Liver (tissue), 9 donors: Measurements from ENCODE around the gene SYMPK. TPM values are rescaled to one million over a fixed set of nuclear protein-coding genes. Genes with fewer than 3 reads are reported as not detected.
"Not testable (repeated sequence)": the region's sequence is repeated elsewhere in the genome, so short reads cannot be mapped to it uniquely, and the experiment has no call there.

Experiments
- DNase-seq: peaks from one replicate; pipeline ENCODE4 v3.0.0-alpha.2; 2017; ENCODE audit warnings: low spot score
- H3K27ac ChIP-seq, 2 donors: one replicate each; pipeline ENCODE4 v1.7.0; 2013; ENCODE audit warnings: inconsistent platforms in 2 of 2, low read length in 2 of 2, control low read depth in 1 of 2, low read depth in 1 of 2, mild to moderate bottlenecking in 1 of 2
- H3K27me3 ChIP-seq, 4 donors: one replicate each; pipeline versions ENCODE4 v1.6.1 to v1.7.0; 2013; ENCODE audit warnings: low read length in 3 of 4, inconsistent platforms in 1 of 4, mild to moderate bottlenecking in 1 of 4, moderate library complexity in 1 of 4; ENCODE audit not compliant: control insufficient read depth in 4 of 4, insufficient read depth in 4 of 4
- H3K36me3 ChIP-seq, 4 donors: one replicate each; pipeline versions ENCODE4 v1.6.1 to v1.7.0; 2013; ENCODE audit warnings: low read length in 3 of 4, mild to moderate bottlenecking in 3 of 4, low read depth in 1 of 4, moderate library complexity in 1 of 4; ENCODE audit not compliant: control insufficient read depth in 4 of 4, insufficient read depth in 3 of 4
- H3K4me1 ChIP-seq, 4 donors: one replicate each; pipeline versions ENCODE4 v1.6.1 to v1.7.0; 2013; ENCODE audit warnings: low read length in 3 of 4, mild to moderate bottlenecking in 3 of 4, moderate library complexity in 1 of 4; ENCODE audit not compliant: control insufficient read depth in 4 of 4, insufficient read depth in 4 of 4
- H3K4me3 ChIP-seq, 3 donors: one replicate each; pipeline versions ENCODE4 v1.6.1 to v1.7.0; 2013; ENCODE audit warnings: low read length in 3 of 3, control low read depth in 1 of 3, low read depth in 1 of 3, mild to moderate bottlenecking in 1 of 3
- H3K9ac ChIP-seq, 2 donors: one replicate each; pipeline ENCODE4 v1.7.0; 2013; ENCODE audit warnings: low read length in 2 of 2, mild to moderate bottlenecking in 2 of 2, moderate library complexity in 2 of 2, control low read depth in 1 of 2, low read depth in 1 of 2
- H3K9me3 ChIP-seq, 4 donors: one replicate each; pipeline versions ENCODE4 v1.6.1 to v1.7.0; 2013; ENCODE audit warnings: low read length in 3 of 4; ENCODE audit not compliant: control insufficient read depth in 4 of 4
- EGR1 ChIP-seq, 2 donors: IDR thresholded peaks; 2 replicates each; pipeline ENCODE4 v1.6.1; 2016 to 2018; ENCODE audit warnings: antibody characterized with exemption in 2 of 2, low read depth in 2 of 2
- FOXA1 ChIP-seq: IDR thresholded peaks from 2 replicates; pipeline ENCODE4 v1.6.1; 2016; ENCODE audit warnings: antibody characterized with exemption
- FOXA2 ChIP-seq: IDR thresholded peaks from 2 replicates; pipeline ENCODE4 v1.6.1; 2016; ENCODE audit warnings: antibody characterized with exemption
- GABPA ChIP-seq, 2 donors: IDR thresholded peaks in 1 of 2; conservative IDR thresholded peaks in 1 of 2; 2 replicates each; pipeline ENCODE4 v1.6.1; 2016; ENCODE audit warnings: antibody characterized with exemption in 2 of 2, mild to moderate bottlenecking in 1 of 2, moderate library complexity in 1 of 2
- HNF4A ChIP-seq, 2 donors: conservative IDR thresholded peaks; 2 replicates each; pipeline ENCODE4 v1.6.1; 2016; ENCODE audit warnings: antibody characterized with exemption in 2 of 2, mild to moderate bottlenecking in 2 of 2
- HNF4G ChIP-seq: IDR thresholded peaks from 2 replicates; pipeline ENCODE4 v1.6.1; 2016; ENCODE audit warnings: antibody characterized with exemption
- JUND ChIP-seq, 2 donors: IDR thresholded peaks; 2 replicates each; pipeline ENCODE4 v1.6.1; 2016; ENCODE audit warnings: antibody characterized with exemption in 2 of 2
- NR2F2 ChIP-seq: IDR thresholded peaks from 2 replicates; pipeline ENCODE4 v1.6.1; 2016; ENCODE audit warnings: antibody characterized with exemption
- RAD21 ChIP-seq, 2 donors: IDR thresholded peaks; 2 replicates each; pipeline ENCODE4 v1.6.1; 2016; ENCODE audit warnings: antibody characterized with exemption in 2 of 2, mild to moderate bottlenecking in 2 of 2
- RXRA ChIP-seq, 2 donors: IDR thresholded peaks; 2 replicates each; pipeline ENCODE4 v1.6.1; 2017 to 2018; ENCODE audit warnings: antibody characterized with exemption in 2 of 2, mild to moderate bottlenecking in 1 of 2
- TAF1 ChIP-seq: conservative IDR thresholded peaks from 2 replicates; pipeline ENCODE4 v1.6.1; 2016; ENCODE audit warnings: antibody characterized with exemption, mild to moderate bottlenecking
- YY1 ChIP-seq: IDR thresholded peaks from 2 replicates; pipeline ENCODE4 v1.6.1; 2016; ENCODE audit warnings: antibody characterized with exemption, mild to moderate bottlenecking
- WGBS: extraction: QIAGEN DNeasy Blood & Tissue Kit; methylation state at CpG from one replicate; pipeline ENCODE4 v1.1.7; 2013; 5-methylcytosine and 5-hydroxymethylcytosine counted together
- polyA plus RNA-seq, 2 donors: library from polyadenylated mRNA; stranded (reverse) in 1 of 2; unstranded in 1 of 2; fragments of 200-250 nt in 1 of 2; fragments of >200 nt in 1 of 2; fragmentation: Nextera tagmentation in 1 of 2; extraction: Ambion mirVana in 1 of 2; gene quantifications; one replicate each; pipeline versions ENCODE4 v1.2.1 to v1.2.3, GENCODE V29; 2013 to 2015
- total RNA-seq, 2 donors: library from RNA; depleted of rRNA; stranded (reverse); fragments of >200 nt; gene quantifications; one replicate each; pipeline ENCODE4 v1.2.3, GENCODE V29; 2014
- TF ChIP-seq, protein P1 (sequence below): IDR thresholded peaks from 2 replicates; pipeline ENCODE4 v1.6.1; 2016; ENCODE audit warnings: antibody characterized with exemption, mild to moderate bottlenecking
- TF ChIP-seq, protein P2 (sequence below): IDR thresholded peaks from 2 replicates; pipeline ENCODE4 v1.6.1; 2016; ENCODE audit warnings: antibody characterized with exemption
- TF ChIP-seq, protein P3 (sequence below): IDR thresholded peaks from 2 replicates; pipeline ENCODE4 v1.6.1; 2016; ENCODE audit warnings: antibody characterized with exemption
- donor health status: healthy.
- donor health status: healthy.
- donor health status: healthy.
- donor health status: healthy.
- donor health status: healthy.

SYMPK gene
- total and polyA plus RNA-seq, 4 donors, result 5.5 to 26.1 (median 24.1) TPM

DNA sequence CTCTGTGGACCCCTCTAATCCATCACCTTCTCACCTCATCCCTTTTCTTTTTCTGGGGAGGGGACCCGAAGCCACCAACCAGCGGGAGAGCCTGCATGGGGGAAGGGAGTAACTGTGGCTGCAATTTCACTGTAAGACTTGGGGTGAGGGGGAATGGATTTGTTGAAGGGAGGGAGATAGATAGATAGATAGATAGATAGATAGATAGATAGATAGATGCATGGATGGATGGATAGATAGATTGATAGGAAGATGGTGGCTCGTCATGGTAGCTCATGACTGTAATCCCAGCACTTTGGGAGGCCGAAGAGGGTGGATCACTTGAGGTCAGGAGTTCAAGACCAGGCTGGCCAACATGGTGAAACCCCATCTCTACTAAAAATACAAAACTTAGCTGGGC is 4.3 kb upstream of the SYMPK start:
- not testable (repeated sequence) for DNase-seq, H3K9me3 ChIP-seq, H3K36me3 ChIP-seq, H3K27me3 ChIP-seq
- Histone ChIP-seq H3K4me3 (peak overlapping the region in 2 of 3 donors; percentile 83 to 92), H3K4me1 (peaks cover 6 to 54% (median 29%) of the 10 kb centered on the region in 4 donors), H3K27ac (peak overlapping the region; percentile 96), H3K9ac (peak overlapping the region in 1 of 2 donors; percentile 99)
- 53% methylated on average over 4 of the region's 4 CpGs for WGBS

DNA sequence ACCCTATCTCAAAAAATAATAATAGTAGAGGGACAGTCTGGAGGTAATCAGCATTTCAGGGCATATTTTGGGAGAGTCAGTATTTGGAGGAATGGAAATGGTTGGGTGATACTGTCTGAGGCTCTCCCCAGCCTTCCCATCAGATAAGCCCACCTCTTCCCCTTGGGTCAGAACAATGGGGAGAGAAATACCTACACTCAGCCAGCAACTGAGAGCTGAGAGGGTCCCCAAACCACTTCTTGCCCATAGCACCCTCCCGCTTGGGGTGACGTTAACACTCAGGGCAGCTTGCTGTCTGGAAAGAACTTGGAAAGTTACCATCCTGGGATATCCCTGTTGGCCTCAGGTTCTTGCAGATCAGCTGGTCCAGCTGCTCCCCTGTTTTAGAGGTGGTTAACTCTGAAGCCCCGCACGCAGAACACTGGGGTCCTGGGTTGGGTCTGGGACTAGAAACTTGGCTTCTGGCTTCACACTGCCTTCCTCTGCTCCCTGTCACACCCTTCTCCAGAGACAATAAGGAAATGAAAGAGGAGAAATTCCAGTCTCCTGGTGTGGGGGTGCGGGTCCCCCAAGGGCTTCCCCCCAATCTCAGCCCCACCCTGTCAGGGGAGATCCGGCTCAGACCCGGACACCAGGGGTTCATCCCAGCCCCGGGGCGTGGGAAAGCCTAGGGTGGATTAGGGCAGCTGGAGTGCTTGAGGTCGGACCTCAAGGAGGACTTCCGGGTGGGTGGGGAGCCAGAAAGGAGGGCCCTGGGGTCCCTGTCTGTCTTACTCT is 3.6 kb upstream of the SYMPK start:
- 37% methylated on average over 11 of the region's 11 CpGs for WGBS
- DNase-seq, result no peak
- H3K27me3 ChIP-seq, result no peaks in the 10 kb centered on the region
- peak overlapping the region; percentile 98 to 99 for H3K9ac ChIP-seq
- peaks cover 6 to 54% (median 31%) of the 10 kb centered on the region in 4 donors for H3K4me1 ChIP-seq
- H3K9me3 ChIP-seq, result no peaks in the 10 kb centered on the region
- H3K27ac ChIP-seq, result peak overlapping the region; percentile 96
- H3K4me3 ChIP-seq, result peak overlapping the region; percentile 47 to 92 (median 83)
- no peak for TF ChIP-seq EGR1 (IDR thresholded peaks at IDR 0.05; ENCODE audit: low read depth in 2 of 2)
- no peak for TF ChIP-seq GABPA (IDR thresholded peaks at IDR 0.05 in 1 of 2, conservative IDR thresholded peaks at IDR 0.05 in 1 of 2)
- TF ChIP-seq NR2F2, result no peak
- no peak for TF ChIP-seq JUND (IDR thresholded peaks at IDR 0.05)
- TF ChIP-seq, protein P1, sequence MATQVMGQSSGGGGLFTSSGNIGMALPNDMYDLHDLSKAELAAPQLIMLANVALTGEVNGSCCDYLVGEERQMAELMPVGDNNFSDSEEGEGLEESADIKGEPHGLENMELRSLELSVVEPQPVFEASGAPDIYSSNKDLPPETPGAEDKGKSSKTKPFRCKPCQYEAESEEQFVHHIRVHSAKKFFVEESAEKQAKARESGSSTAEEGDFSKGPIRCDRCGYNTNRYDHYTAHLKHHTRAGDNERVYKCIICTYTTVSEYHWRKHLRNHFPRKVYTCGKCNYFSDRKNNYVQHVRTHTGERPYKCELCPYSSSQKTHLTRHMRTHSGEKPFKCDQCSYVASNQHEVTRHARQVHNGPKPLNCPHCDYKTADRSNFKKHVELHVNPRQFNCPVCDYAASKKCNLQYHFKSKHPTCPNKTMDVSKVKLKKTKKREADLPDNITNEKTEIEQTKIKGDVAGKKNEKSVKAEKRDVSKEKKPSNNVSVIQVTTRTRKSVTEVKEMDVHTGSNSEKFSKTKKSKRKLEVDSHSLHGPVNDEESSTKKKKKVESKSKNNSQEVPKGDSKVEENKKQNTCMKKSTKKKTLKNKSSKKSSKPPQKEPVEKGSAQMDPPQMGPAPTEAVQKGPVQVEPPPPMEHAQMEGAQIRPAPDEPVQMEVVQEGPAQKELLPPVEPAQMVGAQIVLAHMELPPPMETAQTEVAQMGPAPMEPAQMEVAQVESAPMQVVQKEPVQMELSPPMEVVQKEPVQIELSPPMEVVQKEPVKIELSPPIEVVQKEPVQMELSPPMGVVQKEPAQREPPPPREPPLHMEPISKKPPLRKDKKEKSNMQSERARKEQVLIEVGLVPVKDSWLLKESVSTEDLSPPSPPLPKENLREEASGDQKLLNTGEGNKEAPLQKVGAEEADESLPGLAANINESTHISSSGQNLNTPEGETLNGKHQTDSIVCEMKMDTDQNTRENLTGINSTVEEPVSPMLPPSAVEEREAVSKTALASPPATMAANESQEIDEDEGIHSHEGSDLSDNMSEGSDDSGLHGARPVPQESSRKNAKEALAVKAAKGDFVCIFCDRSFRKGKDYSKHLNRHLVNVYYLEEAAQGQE, result no peak
- TF ChIP-seq, protein P2, sequence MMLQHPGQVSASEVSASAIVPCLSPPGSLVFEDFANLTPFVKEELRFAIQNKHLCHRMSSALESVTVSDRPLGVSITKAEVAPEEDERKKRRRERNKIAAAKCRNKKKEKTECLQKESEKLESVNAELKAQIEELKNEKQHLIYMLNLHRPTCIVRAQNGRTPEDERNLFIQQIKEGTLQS, result no peak
- TF ChIP-seq RAD21 (IDR thresholded peaks at IDR 0.05), result no peak
- no peak for TF ChIP-seq RXRA (IDR thresholded peaks at IDR 0.05)
- TF ChIP-seq HNF4G, result no peak
- no peak for TF ChIP-seq FOXA2
- TF ChIP-seq YY1, result no peak
- TF ChIP-seq FOXA1, result no peak
- no peak for TF ChIP-seq TAF1
- no peaks in the 10 kb centered on the region for H3K36me3 ChIP-seq

DNA sequence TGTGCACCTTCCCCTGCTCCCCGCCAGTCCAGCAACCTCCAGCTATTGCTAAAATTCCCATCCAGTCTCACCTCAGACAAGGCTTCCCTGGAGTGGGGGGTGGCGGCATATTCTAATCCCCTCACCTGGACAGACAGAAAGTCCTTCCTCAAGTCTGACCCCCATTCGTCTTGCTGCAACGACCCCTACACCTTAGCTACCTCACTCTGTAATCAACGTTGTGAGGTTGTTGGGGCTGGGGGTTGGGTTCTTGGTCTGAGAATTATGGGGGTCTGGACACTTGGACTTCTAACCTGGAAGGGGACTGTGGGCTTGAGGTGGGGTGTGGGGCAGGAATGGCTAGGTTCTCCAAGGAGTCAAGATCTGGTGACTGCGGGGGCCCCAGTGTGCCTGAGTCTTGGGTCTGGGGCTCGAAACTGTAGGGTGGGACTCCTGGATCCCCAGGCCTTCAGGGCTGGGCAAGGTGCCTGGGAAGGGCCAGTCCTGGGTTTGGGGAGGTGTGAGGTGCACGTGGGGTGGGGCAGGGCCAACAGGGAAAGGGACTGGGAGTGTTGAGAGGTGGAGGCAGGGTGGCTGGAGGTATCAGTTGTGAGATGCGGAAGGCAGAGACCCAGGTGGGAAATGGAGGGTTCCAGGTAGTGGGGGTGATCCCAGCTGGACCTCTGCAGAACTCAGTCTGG is 2.5 kb upstream of the SYMPK start:
- Histone ChIP-seq H3K36me3 (no peaks in the 10 kb centered on the region), H3K27ac (peak overlapping the region; percentile 96), H3K27me3 (no peaks in the 10 kb centered on the region), H3K9ac (peak overlapping the region; percentile 98 to 99), H3K4me3 (peak overlapping the region; percentile 83 to 92 (median 83)), H3K9me3 (no peaks in the 10 kb centered on the region), H3K4me1 (peaks cover 9 to 56% (median 39%) of the 10 kb centered on the region in 4 donors)
- WGBS, result 29% methylated on average over 9 of the region's 9 CpGs
- no peak for TF ChIP-seq TAF1
- TF ChIP-seq RXRA (IDR thresholded peaks at IDR 0.05), result peak in 1 of 2 donors; percentile 9
- no peak for TF ChIP-seq EGR1 (IDR thresholded peaks at IDR 0.05; ENCODE audit: low read depth in 2 of 2)
- no peak for TF ChIP-seq HNF4A (conservative IDR thresholded peaks at IDR 0.05)
- TF ChIP-seq, protein P3, sequence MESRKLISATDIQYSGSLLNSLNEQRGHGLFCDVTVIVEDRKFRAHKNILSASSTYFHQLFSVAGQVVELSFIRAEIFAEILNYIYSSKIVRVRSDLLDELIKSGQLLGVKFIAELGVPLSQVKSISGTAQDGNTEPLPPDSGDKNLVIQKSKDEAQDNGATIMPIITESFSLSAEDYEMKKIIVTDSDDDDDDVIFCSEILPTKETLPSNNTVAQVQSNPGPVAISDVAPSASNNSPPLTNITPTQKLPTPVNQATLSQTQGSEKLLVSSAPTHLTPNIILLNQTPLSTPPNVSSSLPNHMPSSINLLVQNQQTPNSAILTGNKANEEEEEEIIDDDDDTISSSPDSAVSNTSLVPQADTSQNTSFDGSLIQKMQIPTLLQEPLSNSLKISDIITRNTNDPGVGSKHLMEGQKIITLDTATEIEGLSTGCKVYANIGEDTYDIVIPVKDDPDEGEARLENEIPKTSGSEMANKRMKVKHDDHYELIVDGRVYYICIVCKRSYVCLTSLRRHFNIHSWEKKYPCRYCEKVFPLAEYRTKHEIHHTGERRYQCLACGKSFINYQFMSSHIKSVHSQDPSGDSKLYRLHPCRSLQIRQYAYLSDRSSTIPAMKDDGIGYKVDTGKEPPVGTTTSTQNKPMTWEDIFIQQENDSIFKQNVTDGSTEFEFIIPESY, result no peak
- DNase-seq, result no peak
